NCI-H526 treated with DMSO at 0.1 percent for 48 hours (cell line): ENCODE results near the gene ARSD.
"Not testable (repeated sequence)": the region's sequence is repeated elsewhere in the genome, so short reads cannot be mapped to it uniquely, and the experiment has no call there.

Experiments
- DNase-seq: peaks from one replicate; lab custom pipeline; 2025; lab: John Stamatoyannopoulos, UW

The ARSD gene

GRCh38 chrX:2933125-2933900, 4.2 kb upstream of the ARSD start:
- DNase-seq: no peak

GRCh38 chrX:2931612-2932011, 2.5 kb upstream of the ARSD start:
- DNase-seq: no peak

GRCh38 chrX:2931155-2931554, 2.0 kb upstream of the ARSD start:
- DNase-seq: no peak

- DNase-seq: no peak
Observed at GRCh38 chrX:2928191-2928582, 952 bp downstream of the ARSD start.

GRCh38 chrX:2926664-2927275, 2.4 kb downstream of the ARSD start:
- DNase-seq: no peak

- DNase-seq: not testable (repeated sequence)
Observed at GRCh38 chrX:2926255-2926654, 2.9 kb downstream of the ARSD start.

- no peak for DNase-seq
Observed at GRCh38 chrX:2924151-2924550, 5.0 kb downstream of the ARSD start.

GRCh38 chrX:2921750-2922149, 7.4 kb downstream of the ARSD start:
- no peak for DNase-seq

- no peak for DNase-seq
Observed at GRCh38 chrX:2921193-2921592, 7.9 kb downstream of the ARSD start.

- no peak for DNase-seq
Observed at GRCh38 chrX:2917767-2918166, 11.4 kb downstream of the ARSD start.

GRCh38 chrX:2913118-2913517, 16.0 kb downstream of the ARSD start:
- DNase-seq: no peak

- DNase-seq: no peak
Observed at GRCh38 chrX:2910109-2910508, 19.0 kb downstream of the ARSD start.

GRCh38 chrX:2908125-2908685, 20.9 kb downstream of the ARSD start:
- no peak for DNase-seq

- DNase-seq: no peak
Observed at GRCh38 chrX:2907295-2907694, 21.8 kb downstream of the ARSD start.

- DNase-seq: no peak
Observed at GRCh38 chrX:2903366-2903765, 25.8 kb downstream of the ARSD start.

- DNase-seq: no peak
Observed at GRCh38 chrX:2902841-2903240, 26.3 kb downstream of the ARSD start.

- no peak for DNase-seq
Observed at GRCh38 chrX:2901367-2902036, 27.6 kb downstream of the ARSD start.

- DNase-seq: peak; percentile 75
Observed at GRCh38 chrX:2898846-2899512, 30.2 kb downstream of the ARSD start.

- peak; percentile 74 for DNase-seq
Observed at GRCh38 chrX:2897690-2898623, 31.2 kb downstream of the ARSD start.

- DNase-seq: no peak
Observed at GRCh38 chrX:2897311-2897689, 31.8 kb downstream of the ARSD start.

GRCh38 chrX:2894885-2895292, 34.2 kb downstream of the ARSD start:
- DNase-seq: peak; percentile 2
